HG02759 (cell line): ENCODE data around the gene CHTF18.
"Not testable (repeated sequence)": the region's sequence is repeated elsewhere in the genome, so short reads cannot be mapped to it uniquely, and the experiment has no call there.

ENCODE experiments used
- ATAC-seq: cut with Tn5 transposase; IDR thresholded peaks from one replicate; pipeline ENCODE4 v1.9.1; 2021; ENCODE audit warnings: mild to moderate bottlenecking, moderate library complexity; ENCODE audit not compliant: unreplicated experiment

Gene CHTF18

GRCh38 chr16:774086-775001, 14.1 kb upstream of the CHTF18 start:
- ATAC-seq = no peak

- ATAC-seq = no peak
These were observed 13.1 kb upstream of the CHTF18 start for GRCh38 chr16:775236-775796.

- ATAC-seq = not testable (repeated sequence)
These were observed 12.1 kb upstream of the CHTF18 start for GRCh38 chr16:776298-776697.

GRCh38 chr16:776824-777223, 11.6 kb upstream of the CHTF18 start:
- no peak for ATAC-seq

GRCh38 chr16:777826-778225, 10.6 kb upstream of the CHTF18 start:
- no peak for ATAC-seq

- ATAC-seq = no peak
These were observed 10.0 kb upstream of the CHTF18 start for GRCh38 chr16:778447-778846.

GRCh38 chr16:778909-779527, 9.4 kb upstream of the CHTF18 start:
- ATAC-seq = no peak

GRCh38 chr16:779561-779960, 8.9 kb upstream of the CHTF18 start:
- ATAC-seq = no peak

- ATAC-seq = no peak
These were observed 8.1 kb upstream of the CHTF18 start for GRCh38 chr16:780296-780695.

- ATAC-seq = no peak
These were observed 6.9 kb upstream of the CHTF18 start for GRCh38 chr16:781346-782010.

GRCh38 chr16:782258-782657, 6.2 kb upstream of the CHTF18 start:
- no peak for ATAC-seq

GRCh38 chr16:782766-783403, 5.5 kb upstream of the CHTF18 start:
- no peak for ATAC-seq

GRCh38 chr16:783404-784161, 4.8 kb upstream of the CHTF18 start:
- ATAC-seq = no peak

- no peak for ATAC-seq
These were observed 4.0 kb upstream of the CHTF18 start for GRCh38 chr16:784431-784830.

- ATAC-seq = no peak
These were observed 2.6 kb upstream of the CHTF18 start for GRCh38 chr16:785563-786535.

- no peak for ATAC-seq
These were observed 976 bp upstream of the CHTF18 start for GRCh38 chr16:787321-787966.

GRCh38 chr16:787978-788398, 432 bp upstream of the CHTF18 start, which contains the start of gene RPUSD1:
Gene RPUSD1 (minus strand): TSS chr16:788381. CDS start chr16:787737, 644 bp downstream.
- no peak for ATAC-seq

- no peak for ATAC-seq
These were observed 901 bp downstream of the CHTF18 start for GRCh38 chr16:789191-789850.
